Panc1 (cell line): ENCODE results near the gene KIAA1755. TPM values are rescaled to one million over a fixed set of nuclear protein-coding genes. Genes with fewer than 3 reads are reported as not detected.

Experiments
- ATAC-seq: fragments of 200-7000 bp; cut with Tn5 transposase; 2 replicates; pipeline ENCODE4 v1.9.1; 2020; ENCODE audit warnings: mild to moderate bottlenecking, moderate library complexity
- BruUV-seq: library from RNA; stranded (reverse); fragments of 400-500 nt; replicated peaks from 2 replicates; lab custom pipeline; 2021; lab: Mats Ljungman, UMichigan
- CTCF ChIA-PET: fragments of 300-600 bp; sonication (Branson Sonifier 250); formaldehyde crosslinking; loops from one replicate; lab custom pipeline; 2022; ENCODE audit warnings: antibody characterized with exemption; lab: Charles Lee
- POLR2A ChIA-PET: fragments of 300-600 bp; sonication (Branson Sonifier 250); formaldehyde crosslinking; loops from one replicate; lab custom pipeline; 2022; ENCODE audit warnings: antibody characterized with exemption; lab: Charles Lee
- DNase-seq: peaks from one replicate; pipeline ENCODE4 v3.0.0-alpha.2; 2010; ENCODE audit warnings: low read depth, low spot score
- H3K27ac ChIP-seq: 2 replicates; pipeline ENCODE4 v1.5.1; 2011; ENCODE audit warnings: mild to moderate bottlenecking, low read length, inconsistent platforms
- H3K27me3 ChIP-seq: fragments of 200-500 bp; sonication (Bioruptor generic); 2 replicates; pipeline ENCODE4 v1.6.0; 2014; ENCODE audit warnings: low read length, inconsistent platforms; ENCODE audit not compliant: control insufficient read depth, insufficient read depth
- H3K36me3 ChIP-seq: fragments of 200-500 bp; sonication (Bioruptor generic); 2 replicates; pipeline ENCODE4 v1.5.1; 2014; ENCODE audit warnings: inconsistent platforms, mild to moderate bottlenecking, low read length, moderate library complexity; ENCODE audit not compliant: control insufficient read depth, insufficient read depth
- H3K4me1 ChIP-seq: 2 replicates; pipeline ENCODE4 v1.5.1; 2011; ENCODE audit warnings: inconsistent platforms, mild to moderate bottlenecking, low read length, moderate library complexity; ENCODE audit not compliant: control insufficient read depth, insufficient read depth
- H3K4me3 ChIP-seq, 2 experiments: 2 replicates each; pipeline ENCODE4 v1.5.1; 2011 to 2012; ENCODE audit warnings: low read depth in 2 of 2, low read length in 2 of 2, mild to moderate bottlenecking in 2 of 2, inconsistent platforms in 1 of 2, moderate library complexity in 1 of 2
- H3K9me3 ChIP-seq: fragments of 200-500 bp; sonication (Bioruptor generic); 2 replicates; pipeline ENCODE4 v1.5.1; 2014; ENCODE audit warnings: low read depth, mild to moderate bottlenecking, inconsistent platforms, low read length, moderate library complexity; ENCODE audit not compliant: control insufficient read depth, insufficient read depth
- CTCF ChIP-seq: fragments of 450-650 bp; IDR thresholded peaks from 2 replicates; pipeline ENCODE4 v1.5.1; 2017; ENCODE audit warnings: mild to moderate bottlenecking
- POLR2AphosphoS5 ChIP-seq: IDR thresholded peaks from 2 replicates; pipeline ENCODE4 v1.6.1; 2012; ENCODE audit warnings: mild to moderate bottlenecking, low read depth, low read length, moderate library complexity
- REST ChIP-seq, 2 experiments: IDR thresholded peaks; 2 replicates each; pipeline ENCODE4 v1.6.1; 2011 to 2012; ENCODE audit warnings: low read depth in 2 of 2, control low read depth in 1 of 2, low read length in 1 of 2, mild to moderate bottlenecking in 1 of 2, moderate library complexity in 1 of 2; ENCODE audit not compliant: insufficient read depth in 1 of 2
- SIN3A ChIP-seq: IDR thresholded peaks from 2 replicates; pipeline ENCODE4 v1.6.1; 2012; ENCODE audit warnings: low read depth, mild to moderate bottlenecking, low read length, moderate library complexity, borderline replicate concordance; ENCODE audit not compliant: insufficient read depth
- TCF7L2 ChIP-seq: IDR thresholded peaks from 2 replicates; pipeline ENCODE4 v1.6.1; 2011; ENCODE audit warnings: mild to moderate bottlenecking, low read depth, low read length, inconsistent platforms
- in situ Hi-C: cut with HindIII; loops from 2 replicates; pipeline ENCODE4 v1.10.0; 2016; ENCODE audit warnings: low sequenced_read_pairs, low pct_unique_long_range_greater_than_20kb
- intact Hi-C: fragments of 100-400 bp; cut with micrococcal nuclease; formaldehyde crosslinking; loops from one replicate; pipeline ENCODE4 v1.10.0; 2022; ENCODE audit not compliant: unreplicated experiment
- total RNA-seq: library from RNA; stranded (reverse); gene quantifications from one replicate; pipeline ENCODE4 v1.2.1, GENCODE V29; 2021; ENCODE audit not compliant: unreplicated experiment

The KIAA1755 gene
- total RNA-seq, 1 experiment from 2014 or later = 0.08 TPM

- H3K27ac ChIP-seq = peak overlapping the region; percentile 48; the same call in 1 of the 2 replicates
- DNase-seq (no peak), ATAC-seq (peak; percentile 17)
- BruUV-seq = no TSS peak
- no peaks in the 10 kb centered on the region for H3K9me3 ChIP-seq
- in situ Hi-C loops (no loop called here), intact Hi-C loops (loop anchor here (5.0 kb wide), 1 partner anchor 92 kb away; no protein-coding TSS in a partner anchor)
- H3K4me3 ChIP-seq = peak overlapping the region; percentile 48 to 78
- no peak for TF ChIP-seq REST (IDR thresholded peaks at IDR 0.05; ENCODE audit: insufficient read depth in 1 of 2, low read depth in 2 of 2, low read length in 1 of 2)
- TF ChIP-seq POLR2AphosphoS5 = no peak
- no peak for TF ChIP-seq SIN3A
- no peak for TF ChIP-seq TCF7L2
- TF ChIP-seq CTCF = no peak
- CTCF ChIA-PET = interaction anchor here (1.9 kb wide), 1 partner anchor 91 kb away, joined by 7 read pairs; no protein-coding TSS in a partner anchor
- POLR2A ChIA-PET = no interaction called here
- H3K4me1 ChIP-seq = peaks cover 14% of the 10 kb centered on the region
- no peaks in the 10 kb centered on the region for H3K27me3 ChIP-seq
- H3K36me3 ChIP-seq = no peaks in the 10 kb centered on the region
Observed at GRCh38 chr20:38164624-38165088, 95.9 kb downstream of the KIAA1755 start.

DNA sequence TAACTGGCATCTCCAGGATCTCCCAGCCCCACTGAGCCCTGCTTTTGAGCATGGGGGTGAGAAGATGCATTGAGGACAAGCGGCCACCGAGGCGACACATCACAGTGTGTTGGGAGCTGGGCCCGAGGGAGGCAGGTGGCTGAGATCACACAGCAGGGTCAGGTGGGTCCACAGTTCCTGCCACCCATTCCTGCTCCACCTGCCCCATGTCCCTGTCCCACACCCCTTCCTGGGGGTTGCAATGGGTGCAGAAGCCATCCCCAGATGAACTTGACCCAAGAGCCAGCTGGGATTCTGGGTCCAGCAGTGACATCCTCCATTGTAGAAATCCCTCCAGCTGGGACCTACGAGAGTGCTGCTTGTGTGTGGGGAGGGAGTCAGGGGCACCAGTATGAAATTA is 96.5 kb downstream of the KIAA1755 start:
- peaks cover 14% of the 10 kb centered on the region for H3K4me1 ChIP-seq
- POLR2A ChIA-PET = no interaction called here
- peak overlapping the region; percentile 48 to 78 for H3K4me3 ChIP-seq

More for the DNA sequence above, 96.5 kb downstream of the KIAA1755 start:
- BruUV-seq = no TSS peak
- ATAC-seq = no peak
- in situ Hi-C loops = no loop called here
- no peaks in the 10 kb centered on the region for H3K36me3 ChIP-seq
- H3K27me3 ChIP-seq = no peaks in the 10 kb centered on the region
- TF ChIP-seq TCF7L2 = no peak
- TF ChIP-seq CTCF = no peak
- no peak for TF ChIP-seq SIN3A
- no peak for TF ChIP-seq POLR2AphosphoS5
- no peak for TF ChIP-seq REST (IDR thresholded peaks at IDR 0.05; ENCODE audit: insufficient read depth in 1 of 2, low read depth in 2 of 2, low read length in 1 of 2)
- no peaks in the 10 kb centered on the region for H3K9me3 ChIP-seq
- intact Hi-C loops = no loop called here
- DNase-seq = no peak
- H3K27ac ChIP-seq = peak overlapping the region; percentile 45; the same call in 1 of the 2 replicates
- CTCF ChIA-PET = interaction anchor here (0.9 to 1.9 kb wide), 3 partner anchors 28 to 106 kb away, joined by 3 to 7 read pairs (median 3); no protein-coding TSS in a partner anchor
